ENCODE measurements around the gene ZSCAN22. TPM values are rescaled to one million over a fixed set of nuclear protein-coding genes. Genes with fewer than 3 reads are reported as not detected.
"Not testable (repeated sequence)": the region's sequence is repeated elsewhere in the genome, so short reads cannot be mapped to it uniquely, and the experiment has no call there.

ZSCAN22 gene
- total RNA-seq, 3 donors from 2014 or later = 3.0 to 4.3 (median 3.6) TPM

- ATAC-seq (peak; percentile 99), DNase-seq (peak; percentile 88)
- H3K4me1 Mint-ChIP-seq (ENCODE audit: low read depth) = peaks cover 49% of the 10 kb centered on the region
- H3K4me3 Mint-ChIP-seq = peak within 1 kb of the TSS; percentile 98
- H3K36me3 Mint-ChIP-seq (ENCODE audit: insufficient read depth) = peaks cover 42% of the 10 kb centered on the region
- H3K9me3 Mint-ChIP-seq = no peaks in the 10 kb centered on the region
- H3K27me3 Mint-ChIP-seq (ENCODE audit: low read depth) = no peaks in the 10 kb centered on the region
Observed at GRCh38 chr19:58305065-58305931, 21.5 kb upstream of the ZSCAN22 start, which contains the start of gene ERVK3-1. TSS of gene ERVK3-1 (plus strand) at chr19:58305377. CDS start at chr19:58312169, 6,792 bp downstream.

DNA sequence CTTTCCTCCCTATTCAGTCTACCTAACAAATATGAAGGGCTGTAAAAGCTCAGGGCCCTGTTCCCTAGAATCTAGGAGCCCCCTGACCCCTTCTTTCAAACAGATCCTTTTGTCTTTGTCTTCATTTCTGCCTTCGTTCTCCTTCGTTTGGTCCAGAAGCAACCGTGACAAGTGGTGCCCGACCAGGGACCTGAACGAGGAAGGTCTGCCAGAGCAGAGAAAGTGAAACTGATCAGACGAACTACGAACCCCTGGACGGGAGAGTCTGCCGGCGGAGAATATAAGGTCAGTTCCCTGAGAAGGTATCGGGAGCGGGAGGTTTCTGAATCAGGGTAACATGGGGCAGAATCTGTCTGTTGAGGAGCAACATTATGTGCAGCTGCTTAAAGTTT lies 20.9 kb upstream of the ZSCAN22 start:
- ATAC-seq (no peak), DNase-seq (no peak)
- no peaks in the 10 kb centered on the region for H3K9me3 Mint-ChIP-seq
- H3K4me3 Mint-ChIP-seq = peak overlapping the region; percentile 98
- H3K4me1 Mint-ChIP-seq (ENCODE audit: low read depth) = peaks cover 49% of the 10 kb centered on the region
- H3K27me3 Mint-ChIP-seq (ENCODE audit: low read depth) = no peaks in the 10 kb centered on the region
- peaks cover 39% of the 10 kb centered on the region for H3K36me3 Mint-ChIP-seq (ENCODE audit: insufficient read depth)

GRCh38 chr19:58307736-58308135 lies 19.1 kb upstream of the ZSCAN22 start:
- no peaks in the 10 kb centered on the region for H3K9me3 Mint-ChIP-seq
- DNase-seq (no peak), ATAC-seq (no peak)
- H3K4me1 Mint-ChIP-seq (ENCODE audit: low read depth) = peaks cover 49% of the 10 kb centered on the region
- H3K4me3 Mint-ChIP-seq = peak overlapping the region; percentile 31
- H3K27me3 Mint-ChIP-seq (ENCODE audit: low read depth) = no peaks in the 10 kb centered on the region
- peaks cover 52% of the 10 kb centered on the region for H3K36me3 Mint-ChIP-seq (ENCODE audit: insufficient read depth)

DNA sequence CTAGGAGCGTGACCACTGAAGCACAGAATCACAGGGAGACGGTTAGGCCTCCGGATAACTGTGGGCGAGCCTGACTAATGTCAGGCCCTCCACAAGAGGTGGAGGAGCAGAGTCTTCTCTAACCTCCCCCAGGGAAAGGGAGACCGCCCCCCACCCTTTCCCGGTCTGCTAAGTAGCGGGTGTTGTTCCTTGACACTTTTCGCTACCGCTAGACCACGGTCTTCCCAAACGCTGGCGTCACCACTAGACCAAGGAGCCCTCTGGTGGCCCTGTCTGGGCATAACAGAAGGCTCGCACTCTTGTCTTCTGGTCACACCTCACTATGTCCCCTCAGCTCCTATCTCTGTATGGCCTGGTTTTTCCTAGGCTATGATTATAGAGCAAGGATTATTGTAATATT lies 16.1 kb upstream of the ZSCAN22 start:
- H3K4me3 Mint-ChIP-seq; H3K9me3 Mint-ChIP-seq; DNase-seq; ATAC-seq; H3K27me3 Mint-ChIP-seq (ENCODE audit: low read depth): not testable (repeated sequence)
- Mint-ChIP-seq H3K36me3 (ENCODE audit: insufficient read depth) (peaks cover 64% of the 10 kb centered on the region), H3K4me1 (ENCODE audit: low read depth) (peaks cover 35% of the 10 kb centered on the region)

GRCh38 chr19:58311345-58311865 lies 15.4 kb upstream of the ZSCAN22 start:
- ATAC-seq (no peak), DNase-seq (no peak)
- peaks cover 59% of the 10 kb centered on the region for H3K36me3 Mint-ChIP-seq (ENCODE audit: insufficient read depth)
- H3K4me1 Mint-ChIP-seq (ENCODE audit: low read depth) = peaks cover 28% of the 10 kb centered on the region
- H3K27me3 Mint-ChIP-seq (ENCODE audit: low read depth) = no peaks in the 10 kb centered on the region
- no peak overlapping the region for H3K4me3 Mint-ChIP-seq
- no peaks in the 10 kb centered on the region for H3K9me3 Mint-ChIP-seq

GRCh38 chr19:58315580-58315979 lies 11.2 kb upstream of the ZSCAN22 start:
- ATAC-seq (no peak), DNase-seq (no peak)
- no peaks in the 10 kb centered on the region for H3K9me3 Mint-ChIP-seq
- H3K27me3 Mint-ChIP-seq (ENCODE audit: low read depth) = no peaks in the 10 kb centered on the region
- peaks cover 33% of the 10 kb centered on the region for H3K36me3 Mint-ChIP-seq (ENCODE audit: insufficient read depth)
- H3K4me1 Mint-ChIP-seq (ENCODE audit: low read depth) = no peaks in the 10 kb centered on the region
- H3K4me3 Mint-ChIP-seq = no peak overlapping the region

- Mint-ChIP-seq H3K9me3 (no peaks in the 10 kb centered on the region), H3K4me1 (ENCODE audit: low read depth) (no peaks in the 10 kb centered on the region), H3K4me3 (no peak overlapping the region), H3K27me3 (ENCODE audit: low read depth) (no peaks in the 10 kb centered on the region), H3K36me3 (ENCODE audit: insufficient read depth) (peaks cover 20% of the 10 kb centered on the region)
- ATAC-seq (no peak), DNase-seq (no peak)
Observed at GRCh38 chr19:58317476-58318072, 9.2 kb upstream of the ZSCAN22 start.

GRCh38 chr19:58318297-58318696 lies 8.5 kb upstream of the ZSCAN22 start:
- Mint-ChIP-seq H3K4me1 (ENCODE audit: low read depth) (no peaks in the 10 kb centered on the region), H3K36me3 (ENCODE audit: insufficient read depth) (peaks cover 15% of the 10 kb centered on the region), H3K9me3 (no peaks in the 10 kb centered on the region), H3K27me3 (ENCODE audit: low read depth) (no peaks in the 10 kb centered on the region), H3K4me3 (no peak overlapping the region)
- DNase-seq = no peak
- ATAC-seq = no peak

DNA sequence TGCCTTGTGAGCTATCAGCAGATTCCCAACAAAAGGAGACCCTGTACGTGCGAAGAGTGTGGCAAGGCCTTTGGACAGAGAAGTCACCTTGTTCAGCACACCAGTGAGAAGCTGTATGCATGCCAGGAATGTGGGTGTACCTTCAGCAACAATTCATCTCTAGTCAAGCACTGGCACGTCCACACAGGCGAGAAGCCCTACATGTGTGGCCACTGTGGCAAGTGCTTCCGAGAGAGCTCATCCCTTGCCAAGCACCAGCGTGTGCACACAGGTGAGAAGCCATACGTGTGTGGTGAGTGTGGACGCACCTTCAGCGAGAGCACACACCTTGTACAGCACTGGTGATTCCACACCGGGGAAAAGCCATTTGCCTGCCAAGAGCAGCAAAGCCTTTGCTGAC lies 7.6 kb upstream of the ZSCAN22 start:
- no peaks in the 10 kb centered on the region for H3K4me1 Mint-ChIP-seq (ENCODE audit: low read depth)
- no peak overlapping the region for H3K4me3 Mint-ChIP-seq
- peaks cover 13% of the 10 kb centered on the region for H3K36me3 Mint-ChIP-seq (ENCODE audit: insufficient read depth)
- DNase-seq (no peak), ATAC-seq (no peak)
- H3K9me3 Mint-ChIP-seq = no peaks in the 10 kb centered on the region
- H3K27me3 Mint-ChIP-seq (ENCODE audit: low read depth) = no peaks in the 10 kb centered on the region

GRCh38 chr19:58325311-58326022 lies 1.3 kb upstream of the ZSCAN22 start:
- no peak overlapping the region for H3K4me3 Mint-ChIP-seq
- peaks cover 5% of the 10 kb centered on the region for H3K36me3 Mint-ChIP-seq (ENCODE audit: insufficient read depth)
- no peaks in the 10 kb centered on the region for H3K27me3 Mint-ChIP-seq (ENCODE audit: low read depth)
- ATAC-seq = peak in 1 of 2 donors; percentile 8
- H3K4me1 Mint-ChIP-seq (ENCODE audit: low read depth) = peaks cover 1% of the 10 kb centered on the region
- DNase-seq = no peak
- no peaks in the 10 kb centered on the region for H3K9me3 Mint-ChIP-seq

GRCh38 chr19:58326501-58326913 lies 287 bp upstream of the ZSCAN22 start:
- H3K4me1 Mint-ChIP-seq (ENCODE audit: low read depth) = peaks cover 1% of the 10 kb centered on the region

DNA sequence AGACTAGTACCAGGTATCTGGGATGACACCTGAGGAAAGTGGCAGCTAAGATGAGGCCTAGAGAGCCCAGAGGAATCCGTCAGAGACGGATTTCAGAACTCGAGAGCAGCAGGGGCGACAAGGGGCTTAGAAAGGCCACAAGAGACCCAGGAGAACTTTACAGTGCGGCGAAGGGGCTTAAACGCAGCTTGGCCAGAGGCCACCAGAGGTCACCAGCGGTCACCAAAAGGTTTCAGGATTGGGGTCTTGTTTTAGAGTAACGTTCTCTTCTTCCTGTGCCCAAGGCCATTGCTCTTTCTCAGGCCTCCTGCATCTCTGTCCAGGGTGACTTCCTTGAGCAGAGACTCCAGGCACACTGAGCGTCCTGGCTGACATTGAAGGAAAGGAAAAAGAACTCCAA lies 2.2 kb downstream of the ZSCAN22 start:
- H3K36me3 Mint-ChIP-seq (ENCODE audit: insufficient read depth) = peaks cover 3% of the 10 kb centered on the region
- DNase-seq (no peak), ATAC-seq (no peak)
- no peak overlapping the region for H3K4me3 Mint-ChIP-seq
- H3K9me3 Mint-ChIP-seq = no peaks in the 10 kb centered on the region
- no peaks in the 10 kb centered on the region for H3K27me3 Mint-ChIP-seq (ENCODE audit: low read depth)
- H3K4me1 Mint-ChIP-seq (ENCODE audit: low read depth) = peaks cover 1% of the 10 kb centered on the region

More at GRCh38 chr19:58326501-58326913, 287 bp upstream of the ZSCAN22 start:
- Mint-ChIP-seq H3K4me3 (no peak overlapping the region), H3K9me3 (no peaks in the 10 kb centered on the region), H3K36me3 (ENCODE audit: insufficient read depth) (peaks cover 6% of the 10 kb centered on the region), H3K27me3 (ENCODE audit: low read depth) (no peaks in the 10 kb centered on the region)
- DNase-seq (no peak), ATAC-seq (peak; percentile 9 to 35)

- no peak overlapping the region for H3K4me3 Mint-ChIP-seq
- peaks cover 1% of the 10 kb centered on the region for H3K4me1 Mint-ChIP-seq (ENCODE audit: low read depth)
- ATAC-seq (no peak), DNase-seq (no peak)
- no peaks in the 10 kb centered on the region for H3K27me3 Mint-ChIP-seq (ENCODE audit: low read depth)
- no peaks in the 10 kb centered on the region for H3K9me3 Mint-ChIP-seq
- H3K36me3 Mint-ChIP-seq (ENCODE audit: insufficient read depth) = peaks cover 9% of the 10 kb centered on the region
Observed at GRCh38 chr19:58330458-58330857, 3.7 kb downstream of the ZSCAN22 start.

- no peaks in the 10 kb centered on the region for H3K27me3 Mint-ChIP-seq (ENCODE audit: low read depth)
- H3K4me3 Mint-ChIP-seq = no peak overlapping the region
- no peaks in the 10 kb centered on the region for H3K9me3 Mint-ChIP-seq
- peaks cover 17% of the 10 kb centered on the region for H3K36me3 Mint-ChIP-seq (ENCODE audit: insufficient read depth)
- ATAC-seq (no peak), DNase-seq (no peak)
- peaks cover 1% of the 10 kb centered on the region for H3K4me1 Mint-ChIP-seq (ENCODE audit: low read depth)
Observed at GRCh38 chr19:58332697-58333096, 5.9 kb downstream of the ZSCAN22 start.
